HG02840 (cell line): ENCODE measurements around the gene PSMB4.
"Not testable (repeated sequence)": the region's sequence is repeated elsewhere in the genome, so short reads cannot be mapped to it uniquely, and the experiment has no call there.

ENCODE experiments used
- ATAC-seq: cut with Tn5 transposase; IDR thresholded peaks from one replicate; pipeline ENCODE4 v1.9.1; 2021; ENCODE audit warnings: mild to moderate bottlenecking, moderate library complexity, moderate number of reproducible peaks; ENCODE audit not compliant: unreplicated experiment, low FRiP score

PSMB4 gene

DNA sequence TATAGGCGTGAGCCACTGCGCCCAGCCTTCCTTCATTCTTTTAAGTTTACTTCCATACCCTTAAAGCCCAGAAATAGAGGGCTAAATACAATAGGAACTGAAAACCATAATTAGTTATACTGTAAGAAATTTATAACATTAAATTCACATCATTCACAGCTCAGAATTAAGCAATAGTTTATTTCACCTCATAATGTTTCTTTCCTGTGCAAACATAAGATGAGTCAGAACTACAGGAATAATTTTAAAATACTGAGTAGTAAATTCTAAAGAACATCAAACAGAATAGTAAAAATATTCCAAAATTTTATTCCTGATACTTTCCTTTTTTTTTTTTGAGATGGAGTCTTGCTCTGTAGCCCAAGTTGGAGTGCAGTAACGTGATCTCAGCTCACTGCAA is 35.8 kb downstream of the PSMB4 start:
- ATAC-seq, result no peak

- no peak for ATAC-seq
These were observed 37.6 kb downstream of the PSMB4 start for GRCh38 chr1:151436985-151437384.

DNA sequence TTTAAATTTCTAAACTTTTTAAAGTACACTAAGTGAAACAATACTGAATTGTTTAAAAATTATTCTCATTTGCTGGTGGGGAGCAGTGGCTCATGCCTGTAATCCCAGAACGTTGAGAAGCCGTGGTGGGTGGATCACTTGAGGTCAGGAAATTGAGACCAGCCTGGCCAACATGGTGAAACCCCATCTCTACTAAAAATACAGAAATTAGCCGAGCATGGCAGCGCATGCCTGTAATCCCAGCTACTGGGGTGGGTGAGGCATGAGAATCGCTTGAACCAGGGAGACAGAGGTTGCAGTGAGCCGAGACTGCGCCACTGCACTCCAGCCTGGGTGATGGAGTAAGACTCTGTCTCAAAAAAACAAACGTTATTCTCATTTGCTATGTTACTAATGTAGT is 38.0 kb downstream of the PSMB4 start:
- ATAC-seq, result not testable (repeated sequence)

DNA sequence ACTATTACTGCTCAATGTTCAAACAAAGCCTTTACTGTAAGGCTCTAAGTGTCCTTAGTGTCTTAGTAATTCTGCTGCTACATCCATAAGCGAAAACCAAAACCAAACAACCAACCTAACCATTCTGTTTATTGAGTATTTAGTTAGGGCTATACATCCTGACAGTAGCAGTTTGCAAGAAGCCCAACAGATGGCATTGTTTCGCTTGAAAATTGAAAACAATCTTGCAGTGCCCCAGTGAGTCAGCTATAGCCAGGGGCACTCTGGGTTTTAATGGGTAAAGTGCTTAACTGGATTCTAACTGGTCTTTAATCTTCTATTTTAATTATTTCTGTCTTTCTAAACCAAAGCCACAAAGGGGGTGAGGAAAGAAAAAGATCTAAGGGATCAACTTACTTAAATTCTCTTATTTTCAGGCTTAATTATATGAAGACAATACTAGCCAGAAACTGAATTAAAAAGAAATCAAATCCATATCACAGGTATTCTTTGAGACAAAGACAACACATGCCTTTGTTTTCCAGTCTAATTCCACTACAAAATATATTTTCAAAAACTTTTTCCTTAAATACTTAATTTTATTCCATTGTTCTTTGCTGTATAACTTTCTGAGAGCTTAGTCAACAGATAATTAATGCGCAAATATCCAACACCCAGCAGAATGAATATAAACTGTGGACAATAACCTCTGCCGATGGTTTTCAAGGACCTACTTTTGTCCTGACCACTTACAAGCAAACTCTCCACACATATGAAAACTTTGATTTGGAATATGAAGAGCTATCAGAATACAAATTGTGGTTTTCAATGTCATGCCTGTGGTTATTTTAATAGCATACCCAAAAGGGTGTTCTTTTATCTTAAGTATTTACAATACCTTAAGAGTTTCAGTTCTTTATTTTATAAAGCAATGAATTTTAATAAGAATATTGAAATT is 44.7 kb downstream of the PSMB4 start:
- no peak for ATAC-seq

- ATAC-seq, result no peak
These were observed 45.4 kb downstream of the PSMB4 start for GRCh38 chr1:151444783-151445177.

- no peak for ATAC-seq
These were observed 48.3 kb downstream of the PSMB4 start for GRCh38 chr1:151447696-151448095.
